ENCODE results near the gene PCSK4.

The PCSK4 gene

DNA sequence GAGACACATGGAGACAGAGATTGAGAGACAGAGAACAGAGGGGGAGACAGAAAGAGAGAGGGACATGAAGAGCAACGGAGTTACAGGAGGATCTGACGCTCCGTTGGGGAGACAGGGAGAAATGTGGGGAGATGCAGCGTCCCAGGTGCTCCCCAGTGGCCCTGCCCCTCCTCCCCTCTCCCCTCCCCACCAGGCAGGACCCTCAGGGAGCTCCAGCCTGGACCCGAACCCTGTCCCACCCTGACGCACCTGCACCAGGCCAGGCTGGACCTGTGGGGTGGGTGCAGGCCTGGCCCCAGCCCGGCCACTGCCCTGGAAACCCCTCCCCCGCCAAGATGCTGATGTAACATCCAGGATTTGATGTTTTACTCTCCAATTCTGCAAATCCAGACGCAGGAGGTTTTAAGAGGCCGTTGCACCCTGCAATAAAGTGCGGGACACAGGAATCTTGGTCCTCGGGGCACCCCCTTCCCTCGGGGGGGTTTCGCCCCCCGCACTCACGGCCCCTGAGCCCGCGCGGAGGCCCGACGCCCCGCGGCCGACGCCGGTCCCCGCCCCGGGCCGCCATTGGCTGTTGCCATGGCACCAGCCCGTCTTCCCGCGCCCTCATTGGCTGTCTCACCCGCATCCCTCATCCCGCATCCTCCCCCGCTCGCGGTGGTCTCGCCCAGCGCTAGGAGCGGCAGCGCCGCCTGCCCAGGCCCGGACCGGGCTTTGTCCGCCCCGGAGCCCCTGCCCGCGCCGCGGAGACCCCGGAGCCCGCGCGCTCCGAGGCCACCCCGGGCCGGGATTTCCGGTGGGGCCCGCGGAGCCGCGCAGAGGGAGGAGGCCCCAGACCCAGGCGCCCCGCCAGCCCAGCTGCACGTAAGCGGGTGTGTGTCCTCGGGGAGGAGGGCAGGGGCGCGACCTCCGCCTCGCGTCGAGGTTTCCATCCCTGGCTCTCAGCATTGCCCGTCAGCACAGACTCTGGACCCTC lies 40.4 kb downstream of the PCSK4 start, which contains the start of gene APC2:
Gene APC2 (plus strand): TSS at position 655 of the 976 bp plus-strand sequence. CDS start 2,881 bp downstream, outside the sequence.
- H3K27ac ChIP-seq, result no peak within 1 kb of the TSS
- no peak for TF ChIP-seq ZFX (IDR thresholded peaks at IDR 0.05)

DNA sequence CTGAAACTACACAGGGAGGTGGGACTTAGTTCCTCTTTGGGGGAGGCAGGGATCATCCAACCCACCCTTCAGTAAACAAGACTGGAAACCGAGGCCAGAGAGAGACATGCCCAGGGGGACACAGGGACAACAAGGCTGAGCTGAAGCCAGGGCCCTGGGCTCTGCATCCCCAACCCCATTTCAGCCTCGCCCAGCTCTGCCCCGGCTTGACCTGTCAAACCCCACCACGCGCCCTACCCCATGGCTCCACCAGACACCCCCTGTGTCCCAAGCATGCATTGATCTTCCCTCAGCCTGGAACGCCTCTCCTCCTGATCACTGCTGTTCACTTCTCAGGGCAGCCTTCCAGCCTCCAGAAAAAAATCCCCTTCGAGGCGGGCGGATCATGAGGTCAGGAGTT lies 42.2 kb downstream of the PCSK4 start:
- TF ChIP-seq ZFX (IDR thresholded peaks at IDR 0.05), result no peak
- TF ChIP-seq, protein P1, sequence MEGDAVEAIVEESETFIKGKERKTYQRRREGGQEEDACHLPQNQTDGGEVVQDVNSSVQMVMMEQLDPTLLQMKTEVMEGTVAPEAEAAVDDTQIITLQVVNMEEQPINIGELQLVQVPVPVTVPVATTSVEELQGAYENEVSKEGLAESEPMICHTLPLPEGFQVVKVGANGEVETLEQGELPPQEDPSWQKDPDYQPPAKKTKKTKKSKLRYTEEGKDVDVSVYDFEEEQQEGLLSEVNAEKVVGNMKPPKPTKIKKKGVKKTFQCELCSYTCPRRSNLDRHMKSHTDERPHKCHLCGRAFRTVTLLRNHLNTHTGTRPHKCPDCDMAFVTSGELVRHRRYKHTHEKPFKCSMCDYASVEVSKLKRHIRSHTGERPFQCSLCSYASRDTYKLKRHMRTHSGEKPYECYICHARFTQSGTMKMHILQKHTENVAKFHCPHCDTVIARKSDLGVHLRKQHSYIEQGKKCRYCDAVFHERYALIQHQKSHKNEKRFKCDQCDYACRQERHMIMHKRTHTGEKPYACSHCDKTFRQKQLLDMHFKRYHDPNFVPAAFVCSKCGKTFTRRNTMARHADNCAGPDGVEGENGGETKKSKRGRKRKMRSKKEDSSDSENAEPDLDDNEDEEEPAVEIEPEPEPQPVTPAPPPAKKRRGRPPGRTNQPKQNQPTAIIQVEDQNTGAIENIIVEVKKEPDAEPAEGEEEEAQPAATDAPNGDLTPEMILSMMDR (conservative IDR thresholded peaks at IDR 0.05), result no peak
- no peak overlapping the region for H3K27ac ChIP-seq

DNA sequence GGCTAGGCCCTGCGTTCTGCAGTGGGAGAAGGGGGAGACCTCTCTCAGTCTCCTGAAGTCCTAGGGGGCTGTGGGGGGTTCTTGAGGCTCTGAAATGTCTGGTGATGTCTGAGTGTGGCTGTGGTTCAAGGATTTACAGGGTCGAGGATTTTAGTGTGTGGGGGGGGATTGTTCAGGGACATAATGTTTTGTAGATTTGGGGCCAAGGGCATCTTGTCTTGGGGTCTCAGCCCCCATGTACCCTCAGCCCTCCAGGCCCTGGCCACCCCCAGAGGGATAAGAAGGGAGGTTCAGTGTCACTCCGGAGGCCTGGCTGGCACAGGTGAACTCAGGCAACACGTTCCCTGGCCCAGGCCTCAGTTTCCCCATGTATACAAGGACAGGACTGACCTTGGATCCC lies 42.6 kb downstream of the PCSK4 start:
- no peak for TF ChIP-seq ZFX (IDR thresholded peaks at IDR 0.05)
- TF ChIP-seq, protein P1 (conservative IDR thresholded peaks at IDR 0.05), result no peak
- H3K27ac ChIP-seq, result no peak overlapping the region

DNA sequence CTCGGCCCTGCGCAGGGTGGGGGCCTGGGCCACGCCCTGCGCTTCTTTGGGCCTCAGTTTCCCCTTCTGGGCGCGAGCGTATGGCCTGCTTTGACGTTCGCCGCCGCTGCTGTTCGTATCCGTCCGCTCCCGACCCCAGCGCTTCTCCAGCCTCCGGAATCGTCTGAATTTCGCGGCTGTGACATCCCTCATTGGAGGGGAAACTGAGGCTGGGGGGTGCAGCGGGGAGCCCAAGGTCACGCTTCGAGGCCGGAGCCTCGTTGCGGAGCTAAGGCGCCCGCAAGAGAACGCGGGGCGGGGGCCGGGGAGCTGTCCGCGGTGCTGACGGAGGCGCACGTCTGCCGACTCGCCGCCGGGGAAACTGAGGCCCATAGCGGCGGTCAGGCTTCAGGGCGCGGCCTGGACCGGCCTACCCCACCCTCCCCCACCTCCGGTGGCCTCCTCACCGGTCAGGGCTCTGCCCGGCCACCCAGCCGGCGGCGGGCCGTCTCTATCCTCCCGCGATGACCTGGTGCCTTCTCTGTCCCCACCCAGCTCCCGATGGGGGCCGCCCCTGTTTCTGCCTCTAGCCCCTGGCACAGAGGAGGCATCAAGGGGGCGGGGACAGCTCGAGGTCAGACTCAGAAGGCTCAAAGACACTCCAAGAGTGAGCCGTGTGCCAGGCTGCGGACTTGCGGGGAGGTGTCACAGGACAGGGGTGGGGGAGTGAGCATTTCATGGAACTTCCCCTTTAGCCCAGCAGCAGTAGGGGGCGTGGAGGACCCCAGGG lies 43.3 kb downstream of the PCSK4 start:
- TF ChIP-seq, protein P1 (conservative IDR thresholded peaks at IDR 0.05), result no peak
- no peak for TF ChIP-seq ZFX (IDR thresholded peaks at IDR 0.05)
- no peak overlapping the region for H3K27ac ChIP-seq

DNA sequence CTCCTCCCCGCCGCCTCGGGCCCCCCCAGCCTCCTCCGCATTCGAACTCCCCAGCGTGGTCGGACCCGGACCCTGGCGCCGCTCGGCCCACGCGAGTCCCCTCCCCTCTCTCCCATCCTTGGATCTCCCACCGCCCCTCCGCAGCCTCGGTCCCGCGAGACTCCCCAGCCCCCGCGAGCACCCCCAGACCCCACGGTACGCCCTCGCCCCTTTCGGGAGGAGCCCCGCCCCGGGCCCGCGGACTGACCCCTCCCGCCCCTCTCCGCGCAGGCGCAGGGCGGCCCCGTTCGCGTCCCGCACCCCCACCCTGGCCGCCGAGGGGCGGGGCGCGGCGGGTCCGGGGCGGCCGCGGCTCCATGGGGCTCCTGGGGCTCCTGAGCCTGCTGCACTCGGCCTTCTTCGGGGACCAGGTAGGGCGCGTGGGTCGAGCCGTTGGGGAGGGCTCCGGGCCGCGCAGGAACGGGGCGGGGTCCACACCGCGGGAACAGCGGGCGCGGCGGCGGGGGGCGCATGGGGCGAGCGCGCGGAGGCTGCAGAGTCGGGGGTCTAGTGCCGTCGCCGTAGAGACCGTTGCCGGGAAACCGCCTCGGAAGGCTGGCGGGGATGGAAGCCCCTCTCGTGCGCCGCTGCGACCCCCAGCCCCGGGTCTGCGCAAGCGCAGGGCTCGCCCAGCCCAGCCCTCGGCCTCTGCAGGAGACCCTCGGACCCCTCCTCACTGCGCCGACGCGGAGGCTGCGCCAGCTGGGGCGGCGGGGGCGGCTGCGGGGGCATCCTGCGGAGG lies 44.0 kb downstream of the PCSK4 start:
- H3K27ac ChIP-seq, result no peak overlapping the region
- TF ChIP-seq, protein P1 (conservative IDR thresholded peaks at IDR 0.05), result no peak
- TF ChIP-seq ZFX (IDR thresholded peaks at IDR 0.05), result no peak

DNA sequence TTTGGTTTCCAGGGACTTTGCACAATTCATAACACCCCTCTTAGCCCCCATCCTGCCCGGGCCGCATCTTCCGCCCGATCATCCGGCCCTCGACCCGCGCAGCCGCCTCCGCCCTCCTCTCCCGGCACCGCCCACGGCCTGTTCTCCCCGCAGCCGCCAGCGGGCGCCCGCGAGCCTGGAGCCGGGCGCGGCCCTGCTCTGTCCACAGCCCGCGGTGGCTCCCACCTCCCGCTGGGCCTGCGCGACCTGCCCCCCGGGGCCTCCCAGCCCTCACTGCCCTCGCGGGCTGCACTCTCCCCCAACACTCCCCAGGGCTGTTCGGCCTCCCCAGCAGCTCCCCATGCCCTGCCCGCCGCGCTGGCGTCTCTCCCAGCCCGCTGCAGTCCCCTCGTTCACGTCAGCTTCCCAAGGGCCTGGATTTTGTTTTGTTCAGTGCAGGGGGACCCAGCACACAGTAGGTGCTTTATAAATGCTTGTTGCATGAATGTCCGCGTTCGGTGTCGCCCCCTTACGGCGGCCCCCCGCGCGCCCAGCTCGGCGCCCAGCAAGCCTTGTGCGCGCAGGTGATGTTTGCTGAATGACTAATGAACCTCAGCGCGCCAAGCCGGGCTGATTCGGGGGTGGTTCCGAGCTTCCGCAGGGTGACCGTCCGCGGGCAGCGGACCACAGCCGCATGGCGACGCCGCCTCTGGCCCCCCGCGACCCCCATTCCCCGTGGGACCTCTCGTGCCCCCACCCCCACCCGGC lies 44.8 kb downstream of the PCSK4 start:
- no peak overlapping the region for H3K27ac ChIP-seq
- TF ChIP-seq ZFX (IDR thresholded peaks at IDR 0.05), result 0 out of 2 replicates have a peak, but pooled peaks have one; percentile 25
- TF ChIP-seq, protein P1 (conservative IDR thresholded peaks at IDR 0.05), result peak; percentile 99

All from C4-2B (cell line).